Gastrocnemius medialis (tissue), 4 donors: ENCODE measurements around the gene LMTK2.

ENCODE experiments used
- CTCF ChIP-seq, 5 experiments: fragments of 450-650 bp in 3 of 5; fragments of 200-600 bp in 2 of 5; sonication (generic) in 2 of 5; IDR thresholded peaks in 4 of 5; conservative IDR thresholded peaks in 1 of 5; 1 replicate in 4 of 5; 2 replicates in 1 of 5; pipeline ENCODE4 v1.5.1; 2016 to 2019; ENCODE audit warnings: antibody characterized with exemption in 5 of 5, mild to moderate bottlenecking in 3 of 5, moderate library complexity in 3 of 5
- POLR2A ChIP-seq, 2 donors: fragments of 450-650 bp; IDR thresholded peaks; one replicate each; pipeline ENCODE4 v1.6.1; 2017; ENCODE audit warnings: antibody characterized with exemption in 2 of 2, mild to moderate bottlenecking in 2 of 2, moderate library complexity in 2 of 2

GRCh38 chr7:98232799-98233198 lies 126.1 kb downstream of the LMTK2 start:
- no peak for TF ChIP-seq CTCF (IDR thresholded peaks at IDR 0.05 in 4 of 5, conservative IDR thresholded peaks at IDR 0.05 in 1 of 5)
- no peak for TF ChIP-seq POLR2A (IDR thresholded peaks at IDR 0.05)
